HepG2 (cell line): ENCODE data around the gene THADA. TPM values are rescaled to one million over a fixed set of nuclear protein-coding genes. Genes with fewer than 3 reads are reported as not detected.
A peak's percentile ranks its signal among the peaks of the same experiment; 100 is the strongest.

Experiments used
- DMTF1 ChIP-seq: sonication (generic); formaldehyde crosslinking; IDR thresholded peaks from 2 replicates; pipeline ENCODE4 v1.4.0; 2020; ENCODE audit warnings: mild to moderate bottlenecking, missing genetic modification reagents
- FOXA3 ChIP-seq: IDR thresholded peaks from 2 replicates; pipeline ENCODE4 v1.6.1; 2016; ENCODE audit warnings: missing genetic modification reagents, missing compliant biosample characterization
- HDAC6 ChIP-seq: fragments of 200-600 bp; sonication (generic); IDR thresholded peaks from 2 replicates; pipeline ENCODE4 v1.7.0; 2017; ENCODE audit warnings: mild to moderate bottlenecking, antibody characterized with exemption, low read length, low read depth
- MTA1 ChIP-seq: sonication (generic); formaldehyde crosslinking; IDR thresholded peaks from 2 replicates; pipeline ENCODE4 v1.4.0; 2020; ENCODE audit warnings: missing genetic modification reagents, mild to moderate bottlenecking, borderline replicate concordance
- NFYB ChIP-seq: sonication (generic); formaldehyde crosslinking; IDR thresholded peaks from 2 replicates; pipeline ENCODE4 v1.4.0; 2020; ENCODE audit warnings: missing genetic modification reagents
- NR1H2 ChIP-seq: sonication (generic); formaldehyde crosslinking; IDR thresholded peaks from 2 replicates; pipeline ENCODE4 v1.8.1; 2022; ENCODE audit warnings: low read depth, missing genetic modification reagents, borderline replicate concordance
- RARA ChIP-seq: IDR thresholded peaks from 2 replicates; pipeline ENCODE4 v1.6.1; 2016; ENCODE audit warnings: missing genetic modification reagents, missing compliant biosample characterization
- SMARCC2 ChIP-seq: fragments of 450-650 bp; IDR thresholded peaks from 2 replicates; pipeline ENCODE4 v1.6.1; 2017; ENCODE audit warnings: antibody characterized with exemption, mild to moderate bottlenecking
- SMYD3 ChIP-seq: sonication (generic); formaldehyde crosslinking; IDR thresholded peaks from 2 replicates; pipeline ENCODE4 v1.8.1; 2023; ENCODE audit warnings: mild to moderate bottlenecking, missing genetic modification reagents
- SP2 ChIP-seq: sonication (generic); formaldehyde crosslinking; IDR thresholded peaks from 2 replicates; pipeline ENCODE4 v1.5.1; 2020; ENCODE audit warnings: mild to moderate bottlenecking, missing genetic modification reagents
- ZBED4 ChIP-seq: sonication (generic); formaldehyde crosslinking; IDR thresholded peaks from 2 replicates; pipeline ENCODE4 v1.4.0; 2020; ENCODE audit warnings: missing genetic modification reagents, borderline replicate concordance
- ZMYM2 ChIP-seq: sonication (generic); formaldehyde crosslinking; IDR thresholded peaks from 2 replicates; pipeline ENCODE4 v1.8.0; 2022; ENCODE audit warnings: mild to moderate bottlenecking, missing genetic modification reagents
- ZMYM3 ChIP-seq: sonication (generic); formaldehyde crosslinking; IDR thresholded peaks from 2 replicates; pipeline ENCODE4 v1.5.1; 2020; ENCODE audit warnings: mild to moderate bottlenecking, missing genetic modification reagents
- ZNF101 ChIP-seq: sonication (generic); formaldehyde crosslinking; IDR thresholded peaks from 2 replicates; pipeline ENCODE4 v1.4.0; 2020; ENCODE audit warnings: mild to moderate bottlenecking, low read depth, missing genetic modification reagents, borderline replicate concordance
- ZNF383 ChIP-seq: sonication (generic); formaldehyde crosslinking; IDR thresholded peaks from 2 replicates; pipeline ENCODE4 v1.4.0; 2020; ENCODE audit warnings: missing genetic modification reagents, mild to moderate bottlenecking, borderline replicate concordance
- ZNF564 ChIP-seq: sonication (generic); formaldehyde crosslinking; IDR thresholded peaks from 2 replicates; pipeline ENCODE4 v1.8.1; 2023; ENCODE audit warnings: mild to moderate bottlenecking, missing genetic modification reagents
- ZNF576 ChIP-seq: sonication (generic); formaldehyde crosslinking; IDR thresholded peaks from 2 replicates; pipeline ENCODE4 v1.4.0; 2020; ENCODE audit warnings: mild to moderate bottlenecking, missing genetic modification reagents
- ZNF580 ChIP-seq: IDR thresholded peaks from 2 replicates; pipeline ENCODE4 v1.6.1; 2016; ENCODE audit warnings: low read depth, borderline replicate concordance
- ZNF703 ChIP-seq: sonication (generic); formaldehyde crosslinking; IDR thresholded peaks from 2 replicates; pipeline ENCODE4 v1.5.1; 2020; ENCODE audit warnings: missing genetic modification reagents, mild to moderate bottlenecking, moderate library complexity, borderline replicate concordance
- ZNF772 ChIP-seq: sonication (generic); formaldehyde crosslinking; IDR thresholded peaks from 2 replicates; pipeline ENCODE4 v1.5.0; 2020; ENCODE audit warnings: mild to moderate bottlenecking, missing genetic modification reagents
- polyA plus RNA-seq, 8 experiments: library from polyadenylated mRNA; depleted of rRNA in 3 of 8; stranded (reverse) in 7 of 8; unstranded in 1 of 8; fragments of >200 nt; fragmentation: Illumina TruSeq in 4 of 8; extraction: Trizol in 4 of 8; gene quantifications; 2 replicates each; pipeline versions ENCODE4 v1.2.1 to v1.2.3, GENCODE V29; 2011 to 2016; ENCODE audit warnings: low read depth in 4 of 8, missing spikeins in 1 of 8, mixed read lengths in 1 of 8; ENCODE audit not compliant: insufficient read depth in 1 of 8
- total RNA-seq, 5 experiments: library from RNA; depleted of rRNA; stranded (reverse); fragments of >200 nt; fragmentation: Illumina TruSeq; extraction: Trizol; gene quantifications; 2 replicates each; pipeline ENCODE4 v1.2.3, GENCODE V29; 2016; ENCODE audit warnings: low read depth in 1 of 5

The THADA gene
- total and polyA plus RNA-seq, 2 of the 13 experiments (the other 11 are each of a cell fraction or from before 2014, with no cell fraction given): 12.7 to 21.7 TPM

- TF ChIP-seq FOXA3 (peak; percentile 99), ZNF772 (CRISPR knock-in tag) (peak; percentile 86), NFYB (CRISPR knock-in tag) (peak; percentile 37), ZNF703 (no peak), NR1H2 (no peak), DMTF1 (CRISPR knock-in tag) (no peak), ZMYM2 (0 out of 2 replicates have a peak, but pooled peaks have one; percentile 67), SMARCC2 (peak; percentile 2; the same call in 1 of the 2 replicates), ZNF383 (CRISPR knock-in tag) (peak; percentile 71; the same call in 1 of the 2 replicates), ZMYM3 (peak; percentile 90), SMYD3 (CRISPR knock-in tag) (peak; percentile 83; the same call in 1 of the 2 replicates), ZNF101 (CRISPR knock-in tag) (0 out of 2 replicates have a peak, but pooled peaks have one; percentile 74), HDAC6 (no peak), ZNF580 (CRISPR knock-in tag) (peak; percentile 85; the same call in 1 of the 2 replicates), MTA1 (CRISPR knock-in tag) (no peak), SP2 (CRISPR knock-in tag) (no peak), ZBED4 (peak; percentile 90), ZNF576 (CRISPR knock-in tag) (no peak), RARA (peak; percentile 94), ZNF564 (CRISPR knock-in tag) (peak; percentile 65; the same call in 1 of the 2 replicates)
These were observed 301.8 kb downstream of the THADA start (continued) for GRCh38 chr2:43293744-43294695.
